ENCODE results near the gene ADO.

GRCh38 chr10:62811159-62811875, 6.8 kb downstream of the ADO start:
- TF ChIP-seq CTCF (IDR thresholded peaks at IDR 0.05; ENCODE audit: poor library complexity) (no peak), EZH2 (IDR thresholded peaks at IDR 0.05; ENCODE audit: borderline replicate concordance) (no peak)
